GM12878 (cell line): ENCODE data around the gene SEC24A. TPM values are rescaled to one million over a fixed set of nuclear protein-coding genes. Genes with fewer than 3 reads are reported as not detected.

Source experiments
- CHD2 ChIP-seq: IDR thresholded peaks from 2 replicates; pipeline ENCODE4 v1.6.1; 2011; ENCODE audit warnings: low read depth, low read length, improper control_type of control experiment, borderline replicate concordance
- E2F8 ChIP-seq: fragments of 450-650 bp; IDR thresholded peaks from 2 replicates; pipeline ENCODE4 v1.6.1; 2018; ENCODE audit warnings: mild to moderate bottlenecking, low read depth, moderate library complexity; ENCODE audit not compliant: partially characterized antibody
- IKZF2 ChIP-seq, 2 experiments: fragments of 450-650 bp; IDR thresholded peaks; 2 replicates each; pipeline ENCODE4 v1.6.1; 2017; ENCODE audit warnings: mild to moderate bottlenecking in 2 of 2, moderate library complexity in 2 of 2
- IRF5 ChIP-seq: fragments of 450-650 bp; IDR thresholded peaks from 2 replicates; pipeline ENCODE4 v1.6.1; 2017; ENCODE audit warnings: borderline replicate concordance
- LARP7 ChIP-seq: fragments of 450-650 bp; IDR thresholded peaks from 2 replicates; pipeline ENCODE4 v1.6.1; 2017; ENCODE audit warnings: mild to moderate bottlenecking
- NFYA ChIP-seq: IDR thresholded peaks from 2 replicates; pipeline ENCODE4 v1.6.1; 2011; ENCODE audit warnings: low read depth, mild to moderate bottlenecking, low read length, improper control_type of control experiment, borderline replicate concordance
- POLR2AphosphoS5 ChIP-seq: IDR thresholded peaks from 2 replicates; pipeline ENCODE4 v1.6.1; 2011; ENCODE audit warnings: mild to moderate bottlenecking, low read length, inconsistent platforms
- ZBTB33 ChIP-seq: fragments of 450-650 bp; IDR thresholded peaks from 2 replicates; pipeline ENCODE4 v1.6.1; 2017; ENCODE audit warnings: mild to moderate bottlenecking
- ZNF622 ChIP-seq: fragments of 450-650 bp; IDR thresholded peaks from 2 replicates; pipeline ENCODE4 v1.6.1; 2017; ENCODE audit warnings: mild to moderate bottlenecking, inconsistent platforms
- polyA plus RNA-seq, 11 experiments: library from polyadenylated mRNA; depleted of rRNA in 4 of 11; unstranded in 6 of 11; stranded (reverse) in 5 of 11; fragments of >200 nt; fragmentation: Nextera tagmentation in 4 of 11; fragmentation: Illumina TruSeq in 1 of 11; extraction: Ambion mirVana in 4 of 11; extraction: Trizol in 1 of 11; gene quantifications; 1 replicate in 1 of 11; 2 replicates in 10 of 11; pipeline versions ENCODE4 v1.2.1 to v1.2.3, GENCODE V29; 2011 to 2016; ENCODE audit warnings: inconsistent platforms in 2 of 11, missing spikeins in 2 of 11, low read depth in 1 of 11
- total RNA-seq, 4 experiments: library from RNA; depleted of rRNA in 3 of 4; stranded (reverse); fragments of >200 nt in 3 of 4; fragmentation: Illumina TruSeq in 1 of 4; extraction: Trizol in 1 of 4; gene quantifications; 2 replicates each; pipeline versions ENCODE4 v1.2.1 to v1.2.3, GENCODE V29; 2013 to 2021
- TF ChIP-seq, protein P1 (sequence below): fragments of 450-650 bp; IDR thresholded peaks from 2 replicates; pipeline ENCODE4 v1.6.1; 2017; ENCODE audit warnings: antibody characterized with exemption, mild to moderate bottlenecking, moderate library complexity
- TF ChIP-seq, protein P2 (sequence below): fragments of 450-650 bp; IDR thresholded peaks from 2 replicates; pipeline ENCODE4 v1.6.1; 2016; ENCODE audit warnings: mild to moderate bottlenecking, moderate library complexity, borderline replicate concordance
- TF ChIP-seq, protein P3 (sequence below): fragments of 450-650 bp; IDR thresholded peaks from 2 replicates; pipeline ENCODE4 v1.6.1; 2017; ENCODE audit warnings: mild to moderate bottlenecking, moderate library complexity

The SEC24A gene
- total and polyA plus RNA-seq, 10 of the 15 experiments (the other 5 are each of a cell fraction or from before 2014, with no cell fraction given): 7.1 to 52.2 (median 22.8) TPM

DNA sequence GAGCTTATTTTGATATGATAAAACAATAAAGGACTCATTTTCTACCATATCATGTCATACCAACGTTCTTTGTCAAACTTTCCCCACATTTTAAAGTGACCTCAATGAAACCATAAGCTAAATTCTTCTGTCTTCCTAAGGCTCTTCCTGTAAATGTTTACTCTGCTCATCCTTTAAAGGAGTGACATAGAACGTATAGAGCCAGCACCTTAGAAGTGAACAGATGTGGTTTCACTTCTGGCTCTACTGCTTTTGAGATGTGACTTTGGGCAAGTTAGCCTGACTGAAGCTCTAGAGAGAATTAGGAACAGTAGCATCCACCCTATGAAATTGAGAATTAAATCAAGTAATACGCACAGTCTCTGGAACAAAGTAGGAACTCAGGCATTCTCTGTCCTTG is 40.0 kb upstream of the SEC24A start (continued):
- TF ChIP-seq IRF5: no peak
- TF ChIP-seq, protein P1, sequence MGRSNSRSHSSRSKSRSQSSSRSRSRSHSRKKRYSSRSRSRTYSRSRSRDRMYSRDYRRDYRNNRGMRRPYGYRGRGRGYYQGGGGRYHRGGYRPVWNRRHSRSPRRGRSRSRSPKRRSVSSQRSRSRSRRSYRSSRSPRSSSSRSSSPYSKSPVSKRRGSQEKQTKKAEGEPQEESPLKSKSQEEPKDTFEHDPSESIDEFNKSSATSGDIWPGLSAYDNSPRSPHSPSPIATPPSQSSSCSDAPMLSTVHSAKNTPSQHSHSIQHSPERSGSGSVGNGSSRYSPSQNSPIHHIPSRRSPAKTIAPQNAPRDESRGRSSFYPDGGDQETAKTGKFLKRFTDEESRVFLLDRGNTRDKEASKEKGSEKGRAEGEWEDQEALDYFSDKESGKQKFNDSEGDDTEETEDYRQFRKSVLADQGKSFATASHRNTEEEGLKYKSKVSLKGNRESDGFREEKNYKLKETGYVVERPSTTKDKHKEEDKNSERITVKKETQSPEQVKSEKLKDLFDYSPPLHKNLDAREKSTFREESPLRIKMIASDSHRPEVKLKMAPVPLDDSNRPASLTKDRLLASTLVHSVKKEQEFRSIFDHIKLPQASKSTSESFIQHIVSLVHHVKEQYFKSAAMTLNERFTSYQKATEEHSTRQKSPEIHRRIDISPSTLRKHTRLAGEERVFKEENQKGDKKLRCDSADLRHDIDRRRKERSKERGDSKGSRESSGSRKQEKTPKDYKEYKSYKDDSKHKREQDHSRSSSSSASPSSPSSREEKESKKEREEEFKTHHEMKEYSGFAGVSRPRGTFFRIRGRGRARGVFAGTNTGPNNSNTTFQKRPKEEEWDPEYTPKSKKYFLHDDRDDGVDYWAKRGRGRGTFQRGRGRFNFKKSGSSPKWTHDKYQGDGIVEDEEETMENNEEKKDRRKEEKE: no peak
- no peak for TF ChIP-seq NFYA
- TF ChIP-seq, protein P2, sequence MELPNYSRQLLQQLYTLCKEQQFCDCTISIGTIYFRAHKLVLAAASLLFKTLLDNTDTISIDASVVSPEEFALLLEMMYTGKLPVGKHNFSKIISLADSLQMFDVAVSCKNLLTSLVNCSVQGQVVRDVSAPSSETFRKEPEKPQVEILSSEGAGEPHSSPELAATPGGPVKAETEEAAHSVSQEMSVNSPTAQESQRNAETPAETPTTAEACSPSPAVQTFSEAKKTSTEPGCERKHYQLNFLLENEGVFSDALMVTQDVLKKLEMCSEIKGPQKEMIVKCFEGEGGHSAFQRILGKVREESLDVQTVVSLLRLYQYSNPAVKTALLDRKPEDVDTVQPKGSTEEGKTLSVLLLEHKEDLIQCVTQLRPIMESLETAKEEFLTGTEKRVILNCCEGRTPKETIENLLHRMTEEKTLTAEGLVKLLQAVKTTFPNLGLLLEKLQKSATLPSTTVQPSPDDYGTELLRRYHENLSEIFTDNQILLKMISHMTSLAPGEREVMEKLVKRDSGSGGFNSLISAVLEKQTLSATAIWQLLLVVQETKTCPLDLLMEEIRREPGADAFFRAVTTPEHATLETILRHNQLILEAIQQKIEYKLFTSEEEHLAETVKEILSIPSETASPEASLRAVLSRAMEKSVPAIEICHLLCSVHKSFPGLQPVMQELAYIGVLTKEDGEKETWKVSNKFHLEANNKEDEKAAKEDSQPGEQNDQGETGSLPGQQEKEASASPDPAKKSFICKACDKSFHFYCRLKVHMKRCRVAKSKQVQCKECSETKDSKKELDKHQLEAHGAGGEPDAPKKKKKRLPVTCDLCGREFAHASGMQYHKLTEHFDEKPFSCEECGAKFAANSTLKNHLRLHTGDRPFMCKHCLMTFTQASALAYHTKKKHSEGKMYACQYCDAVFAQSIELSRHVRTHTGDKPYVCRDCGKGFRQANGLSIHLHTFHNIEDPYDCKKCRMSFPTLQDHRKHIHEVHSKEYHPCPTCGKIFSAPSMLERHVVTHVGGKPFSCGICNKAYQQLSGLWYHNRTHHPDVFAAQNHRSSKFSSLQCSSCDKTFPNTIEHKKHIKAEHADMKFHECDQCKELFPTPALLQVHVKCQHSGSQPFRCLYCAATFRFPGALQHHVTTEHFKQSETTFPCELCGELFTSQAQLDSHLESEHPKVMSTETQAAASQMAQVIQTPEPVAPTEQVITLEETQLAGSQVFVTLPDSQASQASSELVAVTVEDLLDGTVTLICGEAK: no peak
- TF ChIP-seq ZBTB33: no peak
- no peak for TF ChIP-seq ZNF622
- TF ChIP-seq, protein P3, sequence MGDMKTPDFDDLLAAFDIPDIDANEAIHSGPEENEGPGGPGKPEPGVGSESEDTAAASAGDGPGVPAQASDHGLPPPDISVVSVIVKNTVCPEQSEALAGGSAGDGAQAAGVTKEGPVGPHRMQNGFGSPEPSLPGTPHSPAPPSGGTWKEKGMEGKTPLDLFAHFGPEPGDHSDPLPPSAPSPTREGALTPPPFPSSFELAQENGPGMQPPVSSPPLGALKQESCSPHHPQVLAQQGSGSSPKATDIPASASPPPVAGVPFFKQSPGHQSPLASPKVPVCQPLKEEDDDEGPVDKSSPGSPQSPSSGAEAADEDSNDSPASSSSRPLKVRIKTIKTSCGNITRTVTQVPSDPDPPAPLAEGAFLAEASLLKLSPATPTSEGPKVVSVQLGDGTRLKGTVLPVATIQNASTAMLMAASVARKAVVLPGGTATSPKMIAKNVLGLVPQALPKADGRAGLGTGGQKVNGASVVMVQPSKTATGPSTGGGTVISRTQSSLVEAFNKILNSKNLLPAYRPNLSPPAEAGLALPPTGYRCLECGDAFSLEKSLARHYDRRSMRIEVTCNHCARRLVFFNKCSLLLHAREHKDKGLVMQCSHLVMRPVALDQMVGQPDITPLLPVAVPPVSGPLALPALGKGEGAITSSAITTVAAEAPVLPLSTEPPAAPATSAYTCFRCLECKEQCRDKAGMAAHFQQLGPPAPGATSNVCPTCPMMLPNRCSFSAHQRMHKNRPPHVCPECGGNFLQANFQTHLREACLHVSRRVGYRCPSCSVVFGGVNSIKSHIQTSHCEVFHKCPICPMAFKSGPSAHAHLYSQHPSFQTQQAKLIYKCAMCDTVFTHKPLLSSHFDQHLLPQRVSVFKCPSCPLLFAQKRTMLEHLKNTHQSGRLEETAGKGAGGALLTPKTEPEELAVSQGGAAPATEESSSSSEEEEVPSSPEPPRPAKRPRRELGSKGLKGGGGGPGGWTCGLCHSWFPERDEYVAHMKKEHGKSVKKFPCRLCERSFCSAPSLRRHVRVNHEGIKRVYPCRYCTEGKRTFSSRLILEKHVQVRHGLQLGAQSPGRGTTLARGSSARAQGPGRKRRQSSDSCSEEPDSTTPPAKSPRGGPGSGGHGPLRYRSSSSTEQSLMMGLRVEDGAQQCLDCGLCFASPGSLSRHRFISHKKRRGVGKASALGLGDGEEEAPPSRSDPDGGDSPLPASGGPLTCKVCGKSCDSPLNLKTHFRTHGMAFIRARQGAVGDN: no peak
- no peak for TF ChIP-seq CHD2
- no peak for TF ChIP-seq IKZF2 (IDR thresholded peaks at IDR 0.05)
- no peak for TF ChIP-seq E2F8
- TF ChIP-seq LARP7: no peak
- no peak for TF ChIP-seq POLR2AphosphoS5
- TF ChIP-seq, all 136 proteins: peak for 0
